HCT116 (cell line): ENCODE results near the gene P4HB. TPM values are rescaled to one million over a fixed set of nuclear protein-coding genes. Genes with fewer than 3 reads are reported as not detected.

Experiments
- ATAC-seq: fragments of 200-7000 bp; cut with Tn5 transposase; 2 replicates; pipeline ENCODE4 v1.9.1; 2020; ENCODE audit warnings: mild to moderate bottlenecking, moderate library complexity
- BruUV-seq: library from RNA; stranded (reverse); fragments of 400-500 nt; replicated peaks from 2 replicates; lab custom pipeline; 2021; lab: Mats Ljungman, UMichigan
- CTCF ChIA-PET: fragments of 300-600 bp; sonication (Branson Sonifier 250); formaldehyde crosslinking; loops from one replicate; lab custom pipeline; 2021; ENCODE audit warnings: antibody characterized with exemption; lab: Charles Lee
- POLR2A ChIA-PET: fragments of 300-600, 350-600 bp; sonication (Branson Sonifier 250); formaldehyde crosslinking; loops from one replicate; lab custom pipeline; 2021; ENCODE audit warnings: antibody characterized with exemption; lab: Charles Lee
- RAD21 ChIA-PET, 2 experiments: fragments of 300-600 bp; sonication (Branson Sonifier 250); formaldehyde crosslinking; loops; one replicate each; lab custom pipeline; 2023; ENCODE audit warnings: low total read pairs in 2 of 2; ENCODE audit not compliant: uncharacterized antibody in 2 of 2, unreplicated experiment in 2 of 2, low non-redundant PET in 1 of 2; lab: Charles Lee
- DNase-seq: peaks from one replicate; pipeline ENCODE4 v3.0.0-alpha.2; 2010; ENCODE audit warnings: low read depth, low spot score
- H2AFZ ChIP-seq: fragments of 200-600 bp; shearing (Covaris generic), sonication (generic); 2 replicates; pipeline ENCODE4 v1.6.1; 2017; ENCODE audit warnings: low read depth, mixed run types, mixed read lengths, antibody characterized with exemption, low read length; ENCODE audit not compliant: poor library complexity, severe bottlenecking
- H3K27ac ChIP-seq: 2 replicates; pipeline ENCODE4 v1.5.1; 2012; ENCODE audit warnings: low read depth, low read length
- H3K27me3 ChIP-seq: fragments of 200-600 bp; sonication (generic); 2 replicates; pipeline ENCODE4 v1.6.1; 2016; ENCODE audit warnings: mixed run types, low read length, mixed read lengths; ENCODE audit not compliant: insufficient read depth
- H3K36me3 ChIP-seq, 2 experiments: fragments of 200-500 bp in 1 of 2; fragments of 200-600 bp in 1 of 2; sonication (Bioruptor generic) in 1 of 2; sonication (generic) in 1 of 2; 2 replicates each; pipeline versions ENCODE4 v1.5.1 to v1.6.1; 2014 to 2016; ENCODE audit warnings: low read length in 2 of 2, inconsistent platforms in 1 of 2, mixed read lengths in 1 of 2, mixed run types in 1 of 2; ENCODE audit not compliant: insufficient read depth in 2 of 2, control insufficient read depth in 1 of 2
- H3K4me1 ChIP-seq, 2 experiments: fragments of 200-600 bp in 1 of 2; sonication (generic) in 1 of 2; 2 replicates each; pipeline versions ENCODE4 v1.5.1 to v1.6.1; 2012 to 2017; ENCODE audit warnings: low read length in 2 of 2, inconsistent platforms in 1 of 2, mild to moderate bottlenecking in 1 of 2, mixed read lengths in 1 of 2, mixed run types in 1 of 2, moderate library complexity in 1 of 2; ENCODE audit not compliant: insufficient read depth in 2 of 2, control insufficient read depth in 1 of 2
- H3K4me2 ChIP-seq: fragments of 200-600 bp; sonication (generic); 2 replicates; pipeline ENCODE4 v1.6.1; 2017; ENCODE audit warnings: mixed run types, low read length, mixed read lengths
- H3K4me3 ChIP-seq, 2 experiments: fragments of 200-600 bp in 1 of 2; sonication (generic) in 1 of 2; replicated peaks in 1 of 2; 2 replicates each; pipeline ENCODE4 v1.5.1; 2011 to 2016; ENCODE audit warnings: low read length in 2 of 2, control low read depth in 1 of 2, low read depth in 1 of 2, mild to moderate bottlenecking in 1 of 2, mixed read lengths in 1 of 2, mixed run types in 1 of 2
- H3K79me2 ChIP-seq: fragments of 200-600 bp; sonication (generic); 2 replicates; pipeline ENCODE4 v1.6.1; 2017; ENCODE audit warnings: mild to moderate bottlenecking, mixed run types, low read length, moderate library complexity, mixed read lengths; ENCODE audit not compliant: insufficient read depth
- H3K9ac ChIP-seq: fragments of 200-600 bp; sonication (generic); 2 replicates; pipeline ENCODE4 v1.6.1; 2016; ENCODE audit warnings: low read length, mixed read lengths
- H3K9me2 ChIP-seq: fragments of 200-600 bp; sonication (generic), shearing (Covaris generic); 2 replicates; pipeline ENCODE4 v1.6.1; 2017; ENCODE audit warnings: mixed run types, mild to moderate bottlenecking, moderate library complexity; ENCODE audit not compliant: insufficient read depth
- H3K9me3 ChIP-seq, 2 experiments: fragments of 200-500 bp in 1 of 2; fragments of 200-600 bp in 1 of 2; sonication (Bioruptor generic) in 1 of 2; sonication (generic) in 1 of 2; 2 replicates each; pipeline ENCODE4 v1.6.1; 2014 to 2017; ENCODE audit warnings: low read length in 2 of 2, mixed read lengths in 2 of 2, inconsistent platforms in 1 of 2, low read depth in 1 of 2, mild to moderate bottlenecking in 1 of 2, mixed run types in 1 of 2, moderate library complexity in 1 of 2; ENCODE audit not compliant: control insufficient read depth in 1 of 2, insufficient read depth in 1 of 2
- H4K20me1 ChIP-seq: fragments of 200-600 bp; sonication (generic), shearing (Covaris generic); 2 replicates; pipeline ENCODE4 v1.6.1; 2017; ENCODE audit warnings: mixed run types, mild to moderate bottlenecking, moderate library complexity; ENCODE audit not compliant: insufficient read depth
- CBX3 ChIP-seq: IDR thresholded peaks from 2 replicates; pipeline ENCODE4 v1.6.1; 2012; ENCODE audit warnings: low read depth
- CEBPB ChIP-seq: IDR thresholded peaks from 2 replicates; pipeline ENCODE4 v1.6.1; 2012; ENCODE audit warnings: low read depth
- ELF1 ChIP-seq: IDR thresholded peaks from 2 replicates; pipeline ENCODE4 v1.6.1; 2012; ENCODE audit warnings: low read depth, borderline replicate concordance
- EZH2 ChIP-seq: fragments of 200-600 bp; sonication (generic); IDR thresholded peaks from 2 replicates; pipeline ENCODE4 v1.6.1; 2017; ENCODE audit warnings: antibody characterized with exemption, mixed run types
- EZH2phosphoT487 ChIP-seq: fragments of 200-600 bp; IDR thresholded peaks from 2 replicates; pipeline ENCODE4 v1.6.1; 2018; ENCODE audit warnings: antibody characterized with exemption, borderline replicate concordance
- FOSL1 ChIP-seq: IDR thresholded peaks from 2 replicates; pipeline ENCODE4 v1.6.1; 2012; ENCODE audit warnings: low read depth
- JUND ChIP-seq: IDR thresholded peaks from 2 replicates; pipeline ENCODE4 v1.6.1; 2012
- POLR2A ChIP-seq: IDR thresholded peaks from 2 replicates; pipeline ENCODE4 v1.7.0; 2011; ENCODE audit warnings: borderline replicate concordance; ENCODE audit not compliant: insufficient read depth, insufficient read length; ENCODE audit errors: extremely low read depth
- POLR2AphosphoS5 ChIP-seq: IDR thresholded peaks from 2 replicates; pipeline ENCODE4 v1.6.1; 2011; ENCODE audit warnings: mild to moderate bottlenecking, low read depth, low read length, moderate library complexity
- RAD21 ChIP-seq: IDR thresholded peaks from 2 replicates; pipeline ENCODE4 v1.6.1; 2012; ENCODE audit warnings: low read depth, mild to moderate bottlenecking
- SIN3A ChIP-seq: IDR thresholded peaks from 2 replicates; pipeline ENCODE4 v1.6.1; 2012; ENCODE audit warnings: low read depth
- SP1 ChIP-seq: IDR thresholded peaks from 2 replicates; pipeline ENCODE4 v1.6.1; 2012; ENCODE audit warnings: low read depth
- SRF ChIP-seq: IDR thresholded peaks from 2 replicates; pipeline ENCODE4 v1.6.1; 2012; ENCODE audit warnings: low read depth
- TCF7L2 ChIP-seq: IDR thresholded peaks from 2 replicates; pipeline ENCODE4 v1.7.0; 2011; ENCODE audit warnings: borderline replicate concordance, inconsistent platforms; ENCODE audit not compliant: insufficient read depth, insufficient read length; ENCODE audit errors: extremely low read depth
- ZNF274 ChIP-seq: fragments of 200-500 bp; sonication (Bioruptor generic); IDR thresholded peaks from 2 replicates; pipeline ENCODE4 v1.6.1; 2014; ENCODE audit warnings: mild to moderate bottlenecking, low read depth, low read length, inconsistent platforms
- intact Hi-C: fragments of 100-400 bp; cut with micrococcal nuclease; formaldehyde crosslinking; loops from 2 replicates; pipeline ENCODE4 v1.10.0; 2022
- total RNA-seq: library from RNA; stranded (reverse); gene quantifications from one replicate; pipeline ENCODE4 v1.2.1, GENCODE V29; 2021; ENCODE audit not compliant: unreplicated experiment
- TF ChIP-seq, protein P1 (sequence below): IDR thresholded peaks from 2 replicates; pipeline ENCODE4 v1.6.1; 2012
- TF ChIP-seq, protein P2 (sequence below): IDR thresholded peaks from 2 replicates; pipeline ENCODE4 v1.6.1; 2012; ENCODE audit warnings: low read depth
- TF ChIP-seq, protein P3 (sequence below), 3 experiments: fragments of 200-600 bp in 1 of 3; sonication (generic) in 1 of 3; IDR thresholded peaks in 2 of 3; conservative IDR thresholded peaks in 1 of 3; 2 replicates each; pipeline ENCODE4 v1.5.1; 2012 to 2017; ENCODE audit warnings: low read depth in 2 of 3, low read length in 2 of 3, antibody characterized with exemption in 1 of 3, borderline replicate concordance in 1 of 3, control low read depth in 1 of 3, mild to moderate bottlenecking in 1 of 3, mixed read lengths in 1 of 3, mixed run types in 1 of 3, moderate library complexity in 1 of 3; ENCODE audit not compliant: insufficient read depth in 1 of 3

The P4HB gene
- total RNA-seq, 1 experiment from 2014 or later: 1,043 TPM

DNA sequence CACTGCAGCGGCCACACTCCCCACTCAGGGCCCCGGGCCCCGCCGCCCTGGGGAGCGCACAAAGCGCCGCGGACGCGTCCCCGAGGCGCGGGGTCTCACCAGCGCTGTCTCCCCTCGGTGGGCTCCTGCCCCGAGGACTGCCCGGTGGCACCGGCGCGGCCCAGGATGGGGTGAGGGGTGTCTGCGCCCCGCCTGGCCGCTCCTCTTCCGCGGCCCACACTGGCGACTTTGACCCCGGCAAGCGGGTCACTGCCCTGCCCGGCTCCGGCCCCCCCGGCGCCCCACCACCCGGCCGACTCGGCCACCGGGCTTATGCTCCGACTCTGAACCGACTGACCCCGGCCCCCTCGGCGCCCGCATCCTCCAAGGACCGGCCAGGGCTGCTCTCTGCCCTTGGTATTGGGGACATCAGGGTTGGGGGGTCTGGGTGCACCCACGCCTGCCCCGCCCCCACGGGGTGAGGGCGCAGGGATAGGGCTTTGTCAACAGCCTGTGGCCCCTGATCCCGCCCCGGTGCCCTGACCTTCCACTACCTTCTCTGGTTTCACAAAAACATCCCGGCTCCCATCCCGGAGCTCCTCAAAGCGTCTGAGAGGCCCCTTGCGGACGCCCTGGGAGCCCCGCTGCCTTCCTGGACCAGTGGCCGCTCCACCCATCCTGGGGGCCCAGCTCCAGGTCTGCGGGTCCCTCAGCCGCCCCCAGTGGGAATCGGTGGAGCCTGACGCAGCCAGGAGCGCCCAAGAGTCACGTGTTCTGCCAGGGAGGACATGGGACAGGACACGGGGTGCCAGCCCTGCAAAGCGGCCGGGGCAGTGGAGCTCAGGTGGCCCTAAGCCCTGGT is 55.6 kb downstream of the P4HB start:
- DNase-seq (no peak), ATAC-seq (peak; percentile 41)
- no peaks in the 10 kb centered on the region for H3K79me2 ChIP-seq
- ChIA-PET POLR2A (no interaction called here), RAD21 (no interaction called here), CTCF (interaction anchor here (1.2 kb wide), 1 partner anchor 17 kb away, joined by 4 read pairs; no protein-coding TSS in a partner anchor)
- TF ChIP-seq, protein P1, sequence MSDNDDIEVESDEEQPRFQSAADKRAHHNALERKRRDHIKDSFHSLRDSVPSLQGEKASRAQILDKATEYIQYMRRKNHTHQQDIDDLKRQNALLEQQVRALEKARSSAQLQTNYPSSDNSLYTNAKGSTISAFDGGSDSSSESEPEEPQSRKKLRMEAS: no peak
- TF ChIP-seq, protein P2, sequence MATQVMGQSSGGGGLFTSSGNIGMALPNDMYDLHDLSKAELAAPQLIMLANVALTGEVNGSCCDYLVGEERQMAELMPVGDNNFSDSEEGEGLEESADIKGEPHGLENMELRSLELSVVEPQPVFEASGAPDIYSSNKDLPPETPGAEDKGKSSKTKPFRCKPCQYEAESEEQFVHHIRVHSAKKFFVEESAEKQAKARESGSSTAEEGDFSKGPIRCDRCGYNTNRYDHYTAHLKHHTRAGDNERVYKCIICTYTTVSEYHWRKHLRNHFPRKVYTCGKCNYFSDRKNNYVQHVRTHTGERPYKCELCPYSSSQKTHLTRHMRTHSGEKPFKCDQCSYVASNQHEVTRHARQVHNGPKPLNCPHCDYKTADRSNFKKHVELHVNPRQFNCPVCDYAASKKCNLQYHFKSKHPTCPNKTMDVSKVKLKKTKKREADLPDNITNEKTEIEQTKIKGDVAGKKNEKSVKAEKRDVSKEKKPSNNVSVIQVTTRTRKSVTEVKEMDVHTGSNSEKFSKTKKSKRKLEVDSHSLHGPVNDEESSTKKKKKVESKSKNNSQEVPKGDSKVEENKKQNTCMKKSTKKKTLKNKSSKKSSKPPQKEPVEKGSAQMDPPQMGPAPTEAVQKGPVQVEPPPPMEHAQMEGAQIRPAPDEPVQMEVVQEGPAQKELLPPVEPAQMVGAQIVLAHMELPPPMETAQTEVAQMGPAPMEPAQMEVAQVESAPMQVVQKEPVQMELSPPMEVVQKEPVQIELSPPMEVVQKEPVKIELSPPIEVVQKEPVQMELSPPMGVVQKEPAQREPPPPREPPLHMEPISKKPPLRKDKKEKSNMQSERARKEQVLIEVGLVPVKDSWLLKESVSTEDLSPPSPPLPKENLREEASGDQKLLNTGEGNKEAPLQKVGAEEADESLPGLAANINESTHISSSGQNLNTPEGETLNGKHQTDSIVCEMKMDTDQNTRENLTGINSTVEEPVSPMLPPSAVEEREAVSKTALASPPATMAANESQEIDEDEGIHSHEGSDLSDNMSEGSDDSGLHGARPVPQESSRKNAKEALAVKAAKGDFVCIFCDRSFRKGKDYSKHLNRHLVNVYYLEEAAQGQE: no peak
- TF ChIP-seq JUND (no peak), EZH2 (no peak), POLR2AphosphoS5 (no peak), SRF (no peak), CEBPB (no peak), RAD21 (no peak), POLR2A (no peak), TCF7L2 (no peak), ELF1 (no peak), CBX3 (no peak), SIN3A (no peak), SP1 (no peak), ZNF274 (no peak), EZH2phosphoT487 (no peak), FOSL1 (no peak)
- TF ChIP-seq, protein P3, sequence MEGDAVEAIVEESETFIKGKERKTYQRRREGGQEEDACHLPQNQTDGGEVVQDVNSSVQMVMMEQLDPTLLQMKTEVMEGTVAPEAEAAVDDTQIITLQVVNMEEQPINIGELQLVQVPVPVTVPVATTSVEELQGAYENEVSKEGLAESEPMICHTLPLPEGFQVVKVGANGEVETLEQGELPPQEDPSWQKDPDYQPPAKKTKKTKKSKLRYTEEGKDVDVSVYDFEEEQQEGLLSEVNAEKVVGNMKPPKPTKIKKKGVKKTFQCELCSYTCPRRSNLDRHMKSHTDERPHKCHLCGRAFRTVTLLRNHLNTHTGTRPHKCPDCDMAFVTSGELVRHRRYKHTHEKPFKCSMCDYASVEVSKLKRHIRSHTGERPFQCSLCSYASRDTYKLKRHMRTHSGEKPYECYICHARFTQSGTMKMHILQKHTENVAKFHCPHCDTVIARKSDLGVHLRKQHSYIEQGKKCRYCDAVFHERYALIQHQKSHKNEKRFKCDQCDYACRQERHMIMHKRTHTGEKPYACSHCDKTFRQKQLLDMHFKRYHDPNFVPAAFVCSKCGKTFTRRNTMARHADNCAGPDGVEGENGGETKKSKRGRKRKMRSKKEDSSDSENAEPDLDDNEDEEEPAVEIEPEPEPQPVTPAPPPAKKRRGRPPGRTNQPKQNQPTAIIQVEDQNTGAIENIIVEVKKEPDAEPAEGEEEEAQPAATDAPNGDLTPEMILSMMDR (IDR thresholded peaks at IDR 0.05 in 2 of 3, conservative IDR thresholded peaks at IDR 0.05 in 1 of 3; ENCODE audit: borderline replicate concordance in 1 of 3, insufficient read depth in 1 of 3, low read depth in 2 of 3, low read length in 2 of 3): no peak
- H2AFZ ChIP-seq: peak overlapping the region; percentile 52
- no peaks in the 10 kb centered on the region for H3K9me2 ChIP-seq
- H3K4me3 ChIP-seq: no peak overlapping the region
- H3K27me3 ChIP-seq: peaks cover 13% of the 10 kb centered on the region; the same call in 1 of the 2 replicates
- H4K20me1 ChIP-seq: no peaks in the 10 kb centered on the region
- H3K27ac ChIP-seq: no peak overlapping the region; the same call in 1 of the 2 replicates
- intact Hi-C loops: no loop called here
- H3K4me1 ChIP-seq: peaks cover 0 to 6% of the 10 kb centered on the region in 2 experiments; a peak in 2 of 4 replicates
- H3K9me3 ChIP-seq: no peaks in the 10 kb centered on the region
- no peak overlapping the region for H3K9ac ChIP-seq
- H3K36me3 ChIP-seq: no peaks in the 10 kb centered on the region
- BruUV-seq: no TSS peak
- H3K4me2 ChIP-seq: peak overlapping the region; percentile 39
